Activated naive CD4-positive, alpha-beta T cell treated with anti-CD3 and anti-CD28 coated beads, Interleukin-2, amount 50 U/mL, for 24 hours (primary cell): ENCODE measurements around the gene ASAP2.

ENCODE experiments used
- H3K27ac Mint-ChIP-seq: one replicate; pipeline ENCODE4 v1.8.0; 2021; ENCODE audit warnings: mild to moderate bottlenecking, mixed read lengths
- H3K27me3 Mint-ChIP-seq: one replicate; pipeline ENCODE4 v1.8.0; 2021; ENCODE audit warnings: mixed read lengths
- H3K36me3 Mint-ChIP-seq: one replicate; pipeline ENCODE4 v1.8.0; 2021; ENCODE audit warnings: mixed read lengths
- H3K4me1 Mint-ChIP-seq: one replicate; pipeline ENCODE4 v1.8.0; 2021; ENCODE audit warnings: mixed read lengths
- H3K4me3 Mint-ChIP-seq: one replicate; pipeline ENCODE4 v1.8.0; 2021; ENCODE audit warnings: mild to moderate bottlenecking, mixed read lengths
- H3K9me3 Mint-ChIP-seq: one replicate; pipeline ENCODE4 v1.8.0; 2021; ENCODE audit warnings: mixed read lengths

Gene ASAP2

GRCh38 chr2:9332853-9333245, 126.2 kb downstream of the ASAP2 start:
- H3K27ac Mint-ChIP-seq, result no peak overlapping the region
- H3K4me3 Mint-ChIP-seq, result no peak overlapping the region
- peaks cover 6% of the 10 kb centered on the region for H3K4me1 Mint-ChIP-seq
- no peaks in the 10 kb centered on the region for H3K9me3 Mint-ChIP-seq
- H3K36me3 Mint-ChIP-seq, result no peaks in the 10 kb centered on the region
- peaks cover 2% of the 10 kb centered on the region for H3K27me3 Mint-ChIP-seq

GRCh38 chr2:9333591-9334171, 127.1 kb downstream of the ASAP2 start:
- Mint-ChIP-seq H3K36me3 (no peaks in the 10 kb centered on the region), H3K9me3 (no peaks in the 10 kb centered on the region), H3K4me3 (no peak overlapping the region), H3K4me1 (peaks cover 6% of the 10 kb centered on the region), H3K27ac (no peak overlapping the region), H3K27me3 (peaks cover 2% of the 10 kb centered on the region)

GRCh38 chr2:9334761-9335160, 128.1 kb downstream of the ASAP2 start:
- Mint-ChIP-seq H3K27ac (no peak overlapping the region), H3K4me1 (peaks cover 6% of the 10 kb centered on the region), H3K36me3 (no peaks in the 10 kb centered on the region), H3K9me3 (no peaks in the 10 kb centered on the region), H3K4me3 (no peak overlapping the region), H3K27me3 (no peaks in the 10 kb centered on the region)

- Mint-ChIP-seq H3K36me3 (no peaks in the 10 kb centered on the region), H3K4me1 (peaks cover 6% of the 10 kb centered on the region), H3K4me3 (no peak overlapping the region), H3K9me3 (no peaks in the 10 kb centered on the region), H3K27ac (no peak overlapping the region), H3K27me3 (no peaks in the 10 kb centered on the region)
These were observed 128.8 kb downstream of the ASAP2 start for GRCh38 chr2:9335322-9335832.

- Mint-ChIP-seq H3K4me1 (peaks cover 6% of the 10 kb centered on the region), H3K27me3 (no peaks in the 10 kb centered on the region), H3K4me3 (no peak overlapping the region), H3K36me3 (no peaks in the 10 kb centered on the region), H3K9me3 (no peaks in the 10 kb centered on the region), H3K27ac (no peak overlapping the region)
These were observed 129.6 kb downstream of the ASAP2 start for GRCh38 chr2:9336241-9336575.

- no peaks in the 10 kb centered on the region for H3K9me3 Mint-ChIP-seq
- H3K36me3 Mint-ChIP-seq, result no peaks in the 10 kb centered on the region
- H3K4me1 Mint-ChIP-seq, result peaks cover 6% of the 10 kb centered on the region
- H3K27ac Mint-ChIP-seq, result no peak overlapping the region
- H3K27me3 Mint-ChIP-seq, result no peaks in the 10 kb centered on the region
- H3K4me3 Mint-ChIP-seq, result no peak overlapping the region
These were observed 130.1 kb downstream of the ASAP2 start for GRCh38 chr2:9336576-9337314.

GRCh38 chr2:9337901-9338300, 131.3 kb downstream of the ASAP2 start:
- Mint-ChIP-seq H3K27ac (no peak overlapping the region), H3K4me1 (peaks cover 6% of the 10 kb centered on the region), H3K9me3 (no peaks in the 10 kb centered on the region), H3K4me3 (no peak overlapping the region), H3K27me3 (no peaks in the 10 kb centered on the region), H3K36me3 (no peaks in the 10 kb centered on the region)

GRCh38 chr2:9341337-9341887, 134.8 kb downstream of the ASAP2 start:
- H3K4me3 Mint-ChIP-seq, result no peak overlapping the region
- H3K36me3 Mint-ChIP-seq, result no peaks in the 10 kb centered on the region
- H3K27me3 Mint-ChIP-seq, result no peaks in the 10 kb centered on the region
- H3K4me1 Mint-ChIP-seq, result peaks cover 3% of the 10 kb centered on the region
- H3K27ac Mint-ChIP-seq, result no peak overlapping the region
- no peaks in the 10 kb centered on the region for H3K9me3 Mint-ChIP-seq

- Mint-ChIP-seq H3K9me3 (no peaks in the 10 kb centered on the region), H3K27me3 (no peaks in the 10 kb centered on the region), H3K27ac (no peak overlapping the region), H3K4me3 (no peak overlapping the region), H3K36me3 (no peaks in the 10 kb centered on the region), H3K4me1 (no peaks in the 10 kb centered on the region)
These were observed 136.0 kb downstream of the ASAP2 start for GRCh38 chr2:9342659-9343058.

GRCh38 chr2:9343524-9343923, 136.9 kb downstream of the ASAP2 start:
- no peak overlapping the region for H3K4me3 Mint-ChIP-seq
- H3K36me3 Mint-ChIP-seq, result no peaks in the 10 kb centered on the region
- no peak overlapping the region for H3K27ac Mint-ChIP-seq
- no peaks in the 10 kb centered on the region for H3K4me1 Mint-ChIP-seq
- H3K27me3 Mint-ChIP-seq, result no peaks in the 10 kb centered on the region
- H3K9me3 Mint-ChIP-seq, result no peaks in the 10 kb centered on the region

GRCh38 chr2:9344434-9344833, 137.8 kb downstream of the ASAP2 start:
- H3K9me3 Mint-ChIP-seq, result no peaks in the 10 kb centered on the region
- no peaks in the 10 kb centered on the region for H3K27me3 Mint-ChIP-seq
- no peaks in the 10 kb centered on the region for H3K36me3 Mint-ChIP-seq
- no peak overlapping the region for H3K27ac Mint-ChIP-seq
- no peaks in the 10 kb centered on the region for H3K4me1 Mint-ChIP-seq
- no peak overlapping the region for H3K4me3 Mint-ChIP-seq

GRCh38 chr2:9345343-9345742, 138.7 kb downstream of the ASAP2 start:
- no peaks in the 10 kb centered on the region for H3K4me1 Mint-ChIP-seq
- no peaks in the 10 kb centered on the region for H3K27me3 Mint-ChIP-seq
- H3K4me3 Mint-ChIP-seq, result no peak overlapping the region
- no peak overlapping the region for H3K27ac Mint-ChIP-seq
- no peaks in the 10 kb centered on the region for H3K9me3 Mint-ChIP-seq
- no peaks in the 10 kb centered on the region for H3K36me3 Mint-ChIP-seq

- Mint-ChIP-seq H3K4me1 (no peaks in the 10 kb centered on the region), H3K9me3 (no peaks in the 10 kb centered on the region), H3K27ac (no peak overlapping the region), H3K4me3 (no peak overlapping the region), H3K36me3 (no peaks in the 10 kb centered on the region), H3K27me3 (peaks cover 2% of the 10 kb centered on the region)
These were observed 139.4 kb downstream of the ASAP2 start for GRCh38 chr2:9345997-9346396.

- Mint-ChIP-seq H3K27ac (no peak overlapping the region), H3K4me1 (no peaks in the 10 kb centered on the region), H3K4me3 (no peak overlapping the region), H3K9me3 (no peaks in the 10 kb centered on the region), H3K36me3 (no peaks in the 10 kb centered on the region), H3K27me3 (peaks cover 2% of the 10 kb centered on the region)
These were observed 140.3 kb downstream of the ASAP2 start for GRCh38 chr2:9346885-9347284.

- no peak overlapping the region for H3K27ac Mint-ChIP-seq
- no peaks in the 10 kb centered on the region for H3K4me1 Mint-ChIP-seq
- no peaks in the 10 kb centered on the region for H3K36me3 Mint-ChIP-seq
- peaks cover 2% of the 10 kb centered on the region for H3K27me3 Mint-ChIP-seq
- H3K9me3 Mint-ChIP-seq, result no peaks in the 10 kb centered on the region
- no peak overlapping the region for H3K4me3 Mint-ChIP-seq
These were observed 140.8 kb downstream of the ASAP2 start for GRCh38 chr2:9347411-9347881.

GRCh38 chr2:9354318-9354717, 147.7 kb downstream of the ASAP2 start:
- Mint-ChIP-seq H3K9me3 (no peaks in the 10 kb centered on the region), H3K27ac (no peak overlapping the region), H3K36me3 (no peaks in the 10 kb centered on the region), H3K4me1 (no peaks in the 10 kb centered on the region), H3K27me3 (peaks cover 5% of the 10 kb centered on the region), H3K4me3 (no peak overlapping the region)
